GM19463 (cell line): Measurements from ENCODE around the gene ESRRG.

ENCODE experiments used
- ATAC-seq: cut with Tn5 transposase; IDR thresholded peaks from one replicate; pipeline ENCODE4 v1.9.1; 2021; ENCODE audit warnings: mild to moderate bottlenecking, moderate library complexity; ENCODE audit not compliant: unreplicated experiment

The ESRRG gene

DNA sequence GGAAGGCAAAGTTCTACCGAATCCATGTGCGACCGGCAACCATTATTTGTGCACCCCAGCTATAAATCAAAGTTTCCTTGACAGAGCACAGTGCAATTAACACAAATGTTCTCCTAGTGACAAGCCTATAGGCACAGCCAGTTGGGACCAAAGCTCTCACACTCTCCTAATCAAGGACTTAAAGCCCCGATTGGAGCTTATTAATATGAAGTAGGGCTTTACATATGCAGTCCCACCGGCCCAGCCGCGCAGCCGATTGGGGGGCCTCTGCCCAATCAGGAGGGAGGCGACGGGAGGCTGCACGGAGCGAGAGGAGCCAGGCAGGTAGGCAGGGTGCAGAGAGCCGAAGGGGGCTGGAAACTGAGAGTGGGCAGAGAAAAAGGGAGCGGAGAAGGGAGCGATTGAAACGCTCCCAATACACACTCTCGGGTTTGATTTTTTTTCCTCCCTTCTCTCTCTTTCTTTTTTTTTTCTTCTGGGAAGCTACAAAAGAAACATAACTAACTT lies at the start of gene ESRRG:
ESRRG (minus strand) TSS at position 156 of the 507 bp plus-strand sequence; CDS start at position 26, 130 bp downstream.
- no peak for ATAC-seq

DNA sequence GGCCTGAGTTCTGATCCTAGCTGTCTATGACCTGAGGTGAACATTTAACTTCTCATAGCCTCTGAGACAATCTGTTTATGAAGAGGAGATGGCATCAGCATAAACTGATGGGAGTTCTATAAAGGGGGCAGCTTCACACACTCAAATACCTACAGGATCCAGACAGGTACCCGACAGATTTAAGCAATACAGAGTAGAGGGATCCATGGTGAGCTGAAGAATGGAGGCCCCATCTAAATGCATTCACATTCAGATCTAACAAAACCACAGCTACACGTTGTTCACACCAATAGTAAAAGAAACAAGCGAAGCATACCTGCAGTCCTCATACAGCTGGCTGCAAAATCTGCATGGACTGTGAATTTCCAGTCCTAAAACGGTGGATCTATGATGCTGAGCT lies 48.7 kb upstream of the ESRRG start:
- ATAC-seq = no peak

DNA sequence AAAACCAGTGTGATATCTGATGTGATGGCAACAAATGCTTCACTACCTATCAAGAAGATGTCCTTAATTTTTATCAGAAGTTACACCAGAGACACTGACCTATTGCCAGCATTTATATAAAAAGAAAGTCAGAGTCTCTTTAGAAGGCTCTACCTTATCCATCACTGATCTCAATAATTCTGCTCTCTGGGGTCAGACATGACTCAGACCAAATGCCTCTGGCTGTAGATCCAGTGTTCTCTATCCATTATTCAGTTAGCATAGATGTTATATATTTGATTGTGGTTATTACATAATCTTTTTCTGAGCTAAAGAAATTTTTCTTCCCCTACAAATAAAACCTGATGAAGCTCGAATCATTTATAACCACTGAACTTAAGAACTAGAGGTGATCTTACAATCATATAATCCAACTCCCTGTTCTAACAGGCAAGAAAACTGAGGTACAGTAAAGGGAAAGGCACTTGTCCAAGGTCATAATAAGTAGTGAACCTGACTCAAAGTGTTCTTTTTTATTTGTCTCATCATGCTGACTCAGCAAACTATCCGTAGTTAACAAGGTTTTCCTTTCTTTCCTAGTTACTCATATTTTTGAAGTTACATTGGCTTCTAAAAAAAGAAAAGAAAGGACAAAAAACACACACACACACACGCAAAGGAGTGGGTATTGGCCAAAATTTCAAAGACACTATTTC lies 43.6 kb upstream of the ESRRG start:
- no peak for ATAC-seq

DNA sequence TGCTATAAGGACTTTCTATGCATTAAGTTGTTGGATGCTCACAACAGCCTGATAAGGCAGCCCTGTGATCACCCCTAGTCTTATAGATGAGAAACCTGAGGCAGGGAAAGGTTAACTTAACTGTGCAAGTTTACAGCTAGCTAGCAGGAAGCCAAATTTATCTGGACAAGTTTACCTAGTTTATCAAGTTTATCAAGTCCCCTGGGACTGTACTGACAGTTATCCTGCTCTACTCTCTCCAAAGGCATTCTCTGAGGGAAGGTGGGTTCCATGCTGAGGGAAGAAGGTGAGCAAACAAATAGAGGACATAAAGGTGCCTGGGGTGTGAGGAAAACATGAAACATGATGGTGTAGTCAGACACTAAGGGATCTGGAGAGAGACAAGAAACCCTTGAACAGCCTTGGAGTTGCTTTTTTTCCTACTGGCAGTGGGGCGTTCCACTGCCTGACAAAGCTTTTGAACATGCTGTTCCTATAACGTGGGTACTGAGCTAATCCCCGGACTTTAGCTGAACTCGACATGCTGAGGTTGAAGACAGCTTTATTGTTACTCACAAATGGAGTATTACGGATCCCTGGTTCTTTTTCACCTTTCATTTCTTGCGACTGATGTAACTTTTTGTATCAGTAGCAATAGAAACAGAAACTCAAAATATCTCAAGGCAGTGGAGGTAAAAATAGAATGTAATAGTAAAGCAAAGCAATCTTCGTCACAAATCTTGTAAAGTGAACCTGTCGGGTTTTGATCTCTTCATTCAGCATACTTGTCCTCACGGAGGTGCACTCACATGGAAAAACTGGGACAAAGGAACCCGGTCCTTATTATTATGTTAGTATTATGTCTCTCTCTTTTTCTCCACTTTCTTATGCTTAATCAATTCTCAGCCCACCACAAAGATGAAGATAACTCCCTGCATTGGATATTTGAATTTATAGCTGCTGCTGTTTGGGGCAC lies 42.4 kb upstream of the ESRRG start:
- ATAC-seq = no peak

GRCh38 chr1:216758161-216758560 lies 34.9 kb upstream of the ESRRG start:
- ATAC-seq = no peak

DNA sequence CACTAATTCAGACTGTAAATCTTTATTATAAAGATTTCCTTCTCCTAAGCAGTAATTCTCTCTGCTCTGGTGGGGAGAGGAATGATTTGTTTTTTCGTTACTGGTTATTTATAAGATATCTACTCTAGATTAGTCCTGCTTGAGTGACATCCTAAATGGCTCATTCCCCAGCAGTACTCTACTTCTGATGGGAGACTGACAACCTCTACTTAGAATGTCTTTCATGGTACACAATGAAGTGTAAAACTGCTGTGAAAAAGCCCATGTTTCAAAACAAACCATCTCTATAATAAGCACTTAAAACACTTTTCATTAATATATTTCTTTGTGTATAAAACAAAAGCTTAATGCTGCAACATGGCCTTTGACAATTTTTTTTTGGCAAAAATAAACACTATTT lies 33.9 kb upstream of the ESRRG start:
- ATAC-seq = no peak

DNA sequence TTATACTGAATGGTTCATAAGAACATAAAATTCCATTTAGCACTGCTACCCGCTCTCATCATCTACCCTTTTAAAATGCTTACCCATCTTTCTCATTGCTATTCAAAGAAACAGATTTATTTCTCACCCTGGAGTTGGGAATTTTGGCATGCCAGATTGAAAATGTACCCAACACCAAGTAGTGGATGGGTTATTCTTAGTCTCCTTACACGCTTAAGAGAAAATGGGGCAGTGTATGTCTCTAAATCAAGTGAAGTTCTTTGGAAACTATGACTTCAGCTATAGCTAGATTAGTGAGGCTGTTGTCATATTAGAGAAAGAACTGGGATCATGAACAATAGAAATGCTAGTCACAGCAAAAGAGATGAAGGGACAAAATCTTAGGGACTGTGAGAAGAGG lies 27.7 kb upstream of the ESRRG start:
- ATAC-seq = no peak

- ATAC-seq = peak; percentile 70
Observed at GRCh38 chr1:216750031-216750627, 26.9 kb upstream of the ESRRG start.

GRCh38 chr1:216749232-216749631 lies 26.0 kb upstream of the ESRRG start:
- no peak for ATAC-seq

DNA sequence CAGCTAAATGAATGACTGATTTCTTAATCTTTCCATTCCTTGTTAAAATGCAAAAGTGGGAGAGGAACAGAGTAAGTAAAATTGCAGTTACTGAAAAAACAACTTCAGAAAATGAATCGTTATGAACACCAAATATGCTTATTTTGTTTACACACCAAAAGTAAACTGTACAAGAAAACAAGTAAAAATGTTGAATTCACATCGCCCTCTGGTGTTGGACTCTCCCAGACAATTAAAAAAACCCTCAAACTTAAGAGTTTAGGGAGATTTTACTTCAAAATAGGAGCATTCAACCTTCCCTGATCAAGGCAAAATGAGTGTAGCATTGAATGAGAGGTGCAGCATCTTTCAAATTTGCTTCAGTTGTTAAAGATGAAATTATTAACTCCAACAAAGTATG lies 19.4 kb upstream of the ESRRG start:
- ATAC-seq = no peak

GRCh38 chr1:216740331-216740730 lies 17.1 kb upstream of the ESRRG start:
- ATAC-seq = no peak

DNA sequence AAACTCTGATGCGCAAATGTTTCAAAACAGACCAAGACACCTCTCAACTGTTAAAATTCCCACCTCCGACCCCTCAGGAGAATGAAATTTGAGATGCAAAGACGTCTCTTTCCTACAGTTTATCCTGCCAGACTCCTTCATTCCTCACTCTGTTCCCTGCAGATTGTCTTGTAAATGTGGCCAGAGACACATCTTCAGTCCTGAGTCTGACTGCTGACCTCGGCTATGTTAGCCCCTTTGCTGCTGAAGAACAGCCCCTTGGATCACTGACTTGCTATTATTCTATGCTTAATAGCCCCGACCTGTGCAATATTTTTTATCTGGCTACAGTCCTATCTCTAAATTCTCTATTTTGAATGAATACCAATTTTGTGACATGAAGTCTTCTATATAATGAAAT lies 16.6 kb upstream of the ESRRG start:
- ATAC-seq = no peak

DNA sequence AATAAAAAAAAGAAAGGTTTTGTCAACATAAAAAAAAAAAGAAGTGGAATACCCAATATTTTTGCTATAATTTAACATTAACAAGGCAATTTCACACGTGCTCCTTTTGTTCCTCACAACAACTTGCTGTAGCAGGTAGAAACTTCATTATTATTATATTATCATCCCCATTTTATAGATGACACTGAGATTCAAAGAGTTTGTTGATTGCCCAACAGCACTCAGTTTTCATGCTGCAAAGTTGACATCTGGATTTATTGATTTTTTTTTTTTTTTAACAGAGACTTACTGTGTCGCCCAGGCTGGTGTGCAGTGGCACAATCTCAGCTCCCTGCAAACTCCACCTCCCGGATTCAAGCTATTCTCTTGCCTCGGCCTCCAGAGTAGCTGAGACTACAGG lies 8.9 kb upstream of the ESRRG start:
- no peak for ATAC-seq

GRCh38 chr1:216731562-216731961 lies 8.3 kb upstream of the ESRRG start:
- ATAC-seq = no peak

GRCh38 chr1:216726435-216726834 lies 3.2 kb upstream of the ESRRG start:
- no peak for ATAC-seq

GRCh38 chr1:216722821-216723220 lies 408 bp downstream of the ESRRG start:
- ATAC-seq = no peak

- ATAC-seq = no peak
Observed at GRCh38 chr1:216721863-216722262, 1.4 kb downstream of the ESRRG start.

DNA sequence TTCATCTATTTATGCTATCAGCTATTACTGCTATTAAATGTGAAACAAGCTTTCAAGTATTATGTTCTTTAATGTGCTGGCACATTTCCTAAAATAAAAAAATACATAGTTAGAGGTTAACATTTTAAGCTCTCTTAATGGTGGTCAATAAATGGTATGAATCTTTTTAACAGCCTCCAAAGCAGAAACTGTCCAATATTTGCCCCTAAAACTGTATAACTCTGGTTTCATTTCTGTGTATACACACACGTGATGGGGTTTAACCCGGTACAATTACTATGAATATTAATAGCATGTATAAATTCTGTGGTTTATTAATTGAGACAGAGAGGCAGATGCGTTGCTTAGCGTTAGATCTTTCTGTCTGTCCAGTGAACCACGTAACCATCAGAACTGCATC lies 2.2 kb downstream of the ESRRG start:
- ATAC-seq = no peak

- ATAC-seq = no peak
Observed at GRCh38 chr1:216711712-216712111, 11.5 kb downstream of the ESRRG start.

DNA sequence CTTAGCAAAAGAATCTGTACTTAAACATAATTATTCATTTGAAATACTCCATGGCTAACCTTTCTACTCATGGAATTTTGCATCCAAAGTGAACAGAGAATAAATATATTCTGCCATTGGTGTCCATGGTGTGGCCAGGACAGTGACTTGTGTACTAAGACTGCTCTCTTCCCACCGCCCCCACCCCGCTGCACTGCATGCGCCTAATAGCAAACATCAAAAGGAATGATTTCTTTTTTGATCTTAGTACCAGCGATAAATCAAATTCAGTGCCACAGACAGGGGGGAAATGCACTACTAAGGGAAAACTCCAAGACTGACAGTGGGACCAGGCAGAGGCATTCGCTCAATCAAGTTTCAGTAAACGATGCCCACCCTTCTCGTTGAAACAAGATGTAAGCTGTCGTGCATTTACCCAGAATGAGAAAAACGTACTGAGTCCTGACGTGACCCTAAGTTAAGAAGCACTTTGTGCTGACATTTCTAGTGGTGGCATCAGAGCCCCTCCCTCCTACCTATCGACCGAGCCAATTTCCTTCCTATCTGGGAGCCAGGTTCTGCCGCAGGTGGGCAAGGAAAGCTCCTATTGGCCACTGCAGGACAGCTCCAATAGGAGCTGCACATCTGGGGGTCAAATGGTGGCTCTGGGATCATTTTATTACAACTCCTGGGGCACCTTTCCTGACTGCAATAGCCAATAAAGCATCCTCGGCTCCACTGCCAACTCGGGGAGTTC lies 12.5 kb downstream of the ESRRG start:
- no peak for ATAC-seq

- ATAC-seq = no peak
Observed at GRCh38 chr1:216710055-216710454, 13.2 kb downstream of the ESRRG start.
